ENCODE results near the gene SARS2.

The SARS2 gene

GRCh38 chr19:38915329-38916321, 14.9 kb downstream of the SARS2 start:
- DNase-seq (ENCODE audit: low spot score) = no peak

GRCh38 chr19:38913958-38914357, 16.6 kb downstream of the SARS2 start:
- no peak for DNase-seq (ENCODE audit: low spot score)

GRCh38 chr19:38912600-38913514, 17.7 kb downstream of the SARS2 start:
- no peak for DNase-seq (ENCODE audit: low spot score)

GRCh38 chr19:38911388-38912001, 19.1 kb downstream of the SARS2 start:
- DNase-seq (ENCODE audit: low spot score) = no peak

- DNase-seq (ENCODE audit: low spot score) = no peak
Observed at GRCh38 chr19:38910488-38910887, 20.1 kb downstream of the SARS2 start.

GRCh38 chr19:38908911-38909310, 21.7 kb downstream of the SARS2 start:
- no peak for DNase-seq (ENCODE audit: low spot score)

GRCh38 chr19:38907670-38908069, 22.9 kb downstream of the SARS2 start:
- no peak for DNase-seq (ENCODE audit: low spot score)

GRCh38 chr19:38907227-38907626, 23.3 kb downstream of the SARS2 start:
- DNase-seq (ENCODE audit: low spot score) = no peak

GRCh38 chr19:38905620-38906019, 24.9 kb downstream of the SARS2 start:
- no peak for DNase-seq (ENCODE audit: low spot score)

- no peak for DNase-seq (ENCODE audit: low spot score)
Observed at GRCh38 chr19:38904581-38905539, 25.7 kb downstream of the SARS2 start.

GRCh38 chr19:38901683-38902082, 28.9 kb downstream of the SARS2 start:
- no peak for DNase-seq (ENCODE audit: low spot score)

GRCh38 chr19:38900743-38901190, 29.8 kb downstream of the SARS2 start:
- no peak for DNase-seq (ENCODE audit: low spot score)

GRCh38 chr19:38900202-38900629, 30.3 kb downstream of the SARS2 start:
- DNase-seq (ENCODE audit: low spot score) = no peak

- DNase-seq (ENCODE audit: low spot score) = peak; percentile 98
Observed at GRCh38 chr19:38899447-38900201, 30.9 kb downstream of the SARS2 start, which contains the start of the genes NFKBIB and SIRT2. TSS of gene NFKBIB (plus strand) at chr19:38899969. CDS start at chr19:38900033, 64 bp downstream. TSS of gene SIRT2 (minus strand) at chr19:38899618. CDS start at chr19:38899521, 97 bp downstream.

GRCh38 chr19:38898788-38899446, 31.6 kb downstream of the SARS2 start:
- DNase-seq (ENCODE audit: low spot score) = peak; percentile 38

GRCh38 chr19:38894968-38895367, 35.6 kb downstream of the SARS2 start:
- DNase-seq (ENCODE audit: low spot score) = no peak

GRCh38 chr19:38893341-38893771, 37.2 kb downstream of the SARS2 start:
- DNase-seq (ENCODE audit: low spot score) = no peak

- no peak for DNase-seq (ENCODE audit: low spot score)
Observed at GRCh38 chr19:38892841-38893240, 37.7 kb downstream of the SARS2 start.

GRCh38 chr19:38891771-38892170, 38.8 kb downstream of the SARS2 start:
- no peak for DNase-seq (ENCODE audit: low spot score)
